Activated CD4-positive, alpha-beta T cell treated with anti-CD3 and anti-CD28 coated beads, Interleukin-2, amount 10 ng/mL, durations not matched to agents 24 days and 14 days (primary cell): ENCODE measurements around the gene PARVB. TPM values are rescaled to one million over a fixed set of nuclear protein-coding genes. Genes with fewer than 3 reads are reported as not detected.

Experiments
- DNase-seq: peaks from one replicate; pipeline ENCODE4 v3.0.0; 2022
- H3K27ac Mint-ChIP-seq: one replicate; pipeline ENCODE4 v1.8.0; 2022; ENCODE audit warnings: mild to moderate bottlenecking, mixed read lengths
- H3K27me3 Mint-ChIP-seq: one replicate; pipeline ENCODE4 v1.8.0; 2022; ENCODE audit warnings: mixed read lengths
- H3K36me3 Mint-ChIP-seq: one replicate; pipeline ENCODE4 v1.8.0; 2022; ENCODE audit warnings: low read depth, mild to moderate bottlenecking, mixed read lengths
- H3K4me1 Mint-ChIP-seq: one replicate; pipeline ENCODE4 v1.8.0; 2021; ENCODE audit warnings: mixed read lengths
- H3K4me3 Mint-ChIP-seq: one replicate; pipeline ENCODE4 v1.8.0; 2022; ENCODE audit warnings: mild to moderate bottlenecking, moderate library complexity, mixed read lengths
- H3K9me3 Mint-ChIP-seq: one replicate; pipeline ENCODE4 v1.8.0; 2021; ENCODE audit warnings: mixed read lengths
- intact Hi-C: fragments of 100-400 bp; cut with micrococcal nuclease; formaldehyde crosslinking; loops from one replicate; pipeline ENCODE4 v1.15.1; 2023
- total RNA-seq: library from RNA; stranded (reverse); gene quantifications from 2 replicates; pipeline ENCODE4 v1.2.3, GENCODE V29; 2022

Gene PARVB
- total RNA-seq, 1 donor from 2014 or later: 112 TPM

DNA sequence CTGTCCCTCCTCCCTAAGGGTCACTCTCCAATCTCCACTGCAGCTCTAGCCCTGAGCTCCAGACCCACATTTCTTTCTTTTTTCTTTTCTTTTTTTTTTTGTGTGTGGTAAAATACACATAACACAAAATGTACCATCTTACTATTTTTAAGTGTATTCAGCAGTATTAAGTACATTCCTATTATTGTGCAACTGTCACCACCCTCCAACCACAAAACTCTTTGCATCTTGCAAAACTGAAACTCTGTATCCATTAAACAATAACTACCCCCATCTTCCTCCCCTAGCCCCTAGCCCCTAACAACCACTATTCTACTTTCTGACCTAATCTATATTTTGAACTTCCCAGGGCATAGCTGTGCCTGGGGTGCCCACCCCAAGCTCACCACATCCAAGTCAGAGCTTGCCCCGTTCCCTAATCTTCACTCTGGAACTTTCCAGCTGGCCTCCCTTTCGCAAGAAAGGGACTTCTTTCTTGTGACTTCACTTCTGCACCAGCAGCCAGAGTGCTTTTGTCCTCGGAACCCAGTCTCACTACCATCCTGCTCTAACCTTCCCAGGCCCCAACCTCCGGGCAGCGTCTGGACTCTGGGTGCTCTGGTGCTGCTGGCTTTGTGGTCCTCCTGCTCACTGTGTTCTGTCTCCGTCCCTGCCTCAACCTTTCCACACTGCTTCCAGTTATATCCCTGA is 187.3 kb downstream of the PARVB start:
- intact Hi-C loops: no loop called here
- DNase-seq: no peak
- no peak overlapping the region for H3K4me3 Mint-ChIP-seq
- H3K4me1 Mint-ChIP-seq: peaks cover 3% of the 10 kb centered on the region
- no peak overlapping the region for H3K27ac Mint-ChIP-seq
- H3K9me3 Mint-ChIP-seq: no peaks in the 10 kb centered on the region
- H3K27me3 Mint-ChIP-seq: no peaks in the 10 kb centered on the region
- peaks cover 7% of the 10 kb centered on the region for H3K36me3 Mint-ChIP-seq

DNA sequence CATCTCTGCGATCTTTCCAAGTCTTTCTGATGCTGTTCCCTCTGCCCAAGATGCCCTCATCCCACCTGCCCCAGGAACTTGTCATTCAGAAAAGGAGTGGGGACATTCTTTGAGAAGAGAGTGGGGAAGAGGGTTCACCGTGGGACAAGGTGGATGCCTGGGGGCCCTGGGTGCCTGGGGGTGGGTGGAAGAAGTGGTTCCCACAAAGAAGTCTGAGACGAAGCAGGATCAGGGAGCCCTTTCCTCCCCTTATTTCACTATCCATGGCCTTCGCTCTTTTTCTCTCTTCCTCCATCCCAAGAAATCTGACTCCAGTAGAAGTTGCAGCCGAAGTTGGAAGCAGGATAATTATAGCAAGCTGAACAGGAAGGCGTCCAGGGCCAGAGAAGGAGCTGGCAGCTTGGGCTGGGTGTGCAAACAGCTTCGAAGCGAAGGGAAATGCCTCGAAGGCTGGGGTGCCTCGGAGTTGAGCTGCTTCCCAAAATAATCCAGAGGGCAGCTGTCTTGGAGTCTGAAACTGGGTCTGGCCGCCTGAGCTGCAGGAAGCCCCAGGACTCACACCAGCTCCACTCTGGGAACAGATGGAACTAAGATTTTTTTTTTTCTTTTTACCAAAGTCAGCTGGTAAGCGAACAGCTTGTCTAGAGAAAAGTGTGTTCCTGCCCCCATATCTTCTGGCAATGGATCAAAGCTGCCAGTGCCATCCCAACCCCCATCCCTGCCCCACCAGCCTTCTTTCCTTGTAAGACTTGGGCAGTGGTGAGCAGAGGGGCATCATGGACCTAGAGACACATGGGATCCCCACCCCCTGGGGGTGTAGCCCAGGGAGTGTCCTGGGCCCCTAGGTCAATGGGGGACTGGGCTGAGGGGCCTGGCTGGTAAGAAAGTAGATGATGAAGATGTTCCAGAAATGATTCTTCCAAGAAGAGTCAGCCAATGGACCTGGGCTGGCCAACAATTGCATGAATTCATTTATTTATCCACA is 188.1 kb downstream of the PARVB start:
- no peaks in the 10 kb centered on the region for H3K27me3 Mint-ChIP-seq
- intact Hi-C loops: no loop called here
- no peak overlapping the region for H3K27ac Mint-ChIP-seq
- H3K9me3 Mint-ChIP-seq: no peaks in the 10 kb centered on the region
- no peak overlapping the region for H3K4me3 Mint-ChIP-seq
- no peak for DNase-seq
- peaks cover 7% of the 10 kb centered on the region for H3K36me3 Mint-ChIP-seq
- peaks cover 3% of the 10 kb centered on the region for H3K4me1 Mint-ChIP-seq

- no peak for DNase-seq
- no peak overlapping the region for H3K4me3 Mint-ChIP-seq
- H3K9me3 Mint-ChIP-seq: no peaks in the 10 kb centered on the region
- no peaks in the 10 kb centered on the region for H3K27me3 Mint-ChIP-seq
- H3K4me1 Mint-ChIP-seq: peaks cover 3% of the 10 kb centered on the region
- intact Hi-C loops: no loop called here
- H3K27ac Mint-ChIP-seq: no peak overlapping the region
- peaks cover 7% of the 10 kb centered on the region for H3K36me3 Mint-ChIP-seq
Measured at GRCh38 chr22:44212936-44213335, 188.8 kb downstream of the PARVB start.

DNA sequence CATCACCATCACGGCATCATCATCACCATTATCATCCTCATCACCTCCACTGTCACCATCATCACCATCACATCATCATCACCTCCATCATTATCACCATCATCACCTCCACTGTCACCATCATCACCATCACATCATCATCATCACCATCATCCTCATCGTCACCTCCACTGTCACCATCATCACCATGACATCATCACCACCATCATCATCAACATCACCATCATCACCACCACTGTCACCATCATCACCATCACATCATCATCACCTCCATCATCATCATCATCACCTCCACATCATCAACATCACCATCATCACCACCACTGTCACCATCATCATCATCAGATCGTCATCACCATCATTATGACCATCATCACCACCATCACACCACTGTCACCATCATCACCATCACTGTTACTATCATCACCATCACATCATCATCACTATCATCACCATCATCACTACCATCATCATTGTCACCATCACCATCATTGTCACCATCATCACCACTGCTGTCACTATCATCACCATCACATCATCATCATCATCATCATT is 189.5 kb downstream of the PARVB start:
- H3K4me1 Mint-ChIP-seq: peaks cover 3% of the 10 kb centered on the region
- H3K4me3 Mint-ChIP-seq: no peak overlapping the region
- no peaks in the 10 kb centered on the region for H3K27me3 Mint-ChIP-seq
- peaks cover 7% of the 10 kb centered on the region for H3K36me3 Mint-ChIP-seq
- H3K27ac Mint-ChIP-seq: no peak overlapping the region
- no peaks in the 10 kb centered on the region for H3K9me3 Mint-ChIP-seq
- intact Hi-C loops: no loop called here
- no peak for DNase-seq

- Mint-ChIP-seq H3K27me3 (no peaks in the 10 kb centered on the region), H3K4me1 (peaks cover 3% of the 10 kb centered on the region), H3K36me3 (peaks cover 3% of the 10 kb centered on the region), H3K9me3 (no peaks in the 10 kb centered on the region), H3K27ac (no peak overlapping the region), H3K4me3 (no peak overlapping the region)
- intact Hi-C loops: no loop called here
- no peak for DNase-seq
Measured at GRCh38 chr22:44214187-44214586, 190.1 kb downstream of the PARVB start.

GRCh38 chr22:44214764-44215163 is 190.7 kb downstream of the PARVB start:
- Mint-ChIP-seq H3K36me3 (no peaks in the 10 kb centered on the region), H3K9me3 (no peaks in the 10 kb centered on the region), H3K4me3 (no peak overlapping the region), H3K27ac (no peak overlapping the region), H3K27me3 (no peaks in the 10 kb centered on the region), H3K4me1 (no peaks in the 10 kb centered on the region)
- intact Hi-C loops: no loop called here
- no peak for DNase-seq

- no peaks in the 10 kb centered on the region for H3K27me3 Mint-ChIP-seq
- no peak overlapping the region for H3K4me3 Mint-ChIP-seq
- H3K9me3 Mint-ChIP-seq: no peaks in the 10 kb centered on the region
- no peak for DNase-seq
- H3K4me1 Mint-ChIP-seq: no peaks in the 10 kb centered on the region
- intact Hi-C loops: no loop called here
- H3K36me3 Mint-ChIP-seq: no peaks in the 10 kb centered on the region
- H3K27ac Mint-ChIP-seq: no peak overlapping the region
Measured at GRCh38 chr22:44215287-44215686, 191.2 kb downstream of the PARVB start.

DNA sequence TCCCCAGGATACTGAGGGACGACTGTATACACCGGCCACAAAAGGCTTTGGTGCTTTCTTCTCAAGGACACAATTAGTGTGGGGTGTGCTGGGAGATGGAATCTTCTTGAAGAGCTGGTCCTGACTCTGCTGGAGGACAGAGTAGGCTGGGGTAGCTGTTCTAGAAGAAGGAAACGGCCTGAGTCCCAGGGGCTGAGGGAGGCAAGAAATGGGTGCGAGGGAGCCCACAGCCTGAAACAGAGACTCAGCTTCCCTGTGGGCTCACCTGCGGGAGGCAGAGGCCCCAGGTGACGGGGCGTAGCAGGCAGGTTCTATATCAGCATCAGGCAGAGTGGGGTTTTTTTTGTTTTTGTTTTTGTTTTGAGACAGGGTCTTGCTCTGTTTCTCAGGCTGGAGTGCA is 193.2 kb downstream of the PARVB start:
- Mint-ChIP-seq H3K36me3 (no peaks in the 10 kb centered on the region), H3K9me3 (no peaks in the 10 kb centered on the region), H3K4me1 (no peaks in the 10 kb centered on the region), H3K27ac (no peak overlapping the region), H3K4me3 (no peak overlapping the region), H3K27me3 (no peaks in the 10 kb centered on the region)
- intact Hi-C loops: no loop called here
- no peak for DNase-seq

- Mint-ChIP-seq H3K4me3 (no peak overlapping the region), H3K4me1 (no peaks in the 10 kb centered on the region), H3K9me3 (no peaks in the 10 kb centered on the region), H3K27me3 (peaks cover 1% of the 10 kb centered on the region), H3K27ac (no peak overlapping the region), H3K36me3 (no peaks in the 10 kb centered on the region)
- DNase-seq: no peak
- intact Hi-C loops: no loop called here
Measured at GRCh38 chr22:44218071-44218470, 194.0 kb downstream of the PARVB start.

GRCh38 chr22:44219101-44219870 is 195.2 kb downstream of the PARVB start:
- no peaks in the 10 kb centered on the region for H3K4me1 Mint-ChIP-seq
- H3K27me3 Mint-ChIP-seq: peaks cover 1% of the 10 kb centered on the region
- H3K4me3 Mint-ChIP-seq: no peak overlapping the region
- no peak overlapping the region for H3K27ac Mint-ChIP-seq
- no peak for DNase-seq
- no peaks in the 10 kb centered on the region for H3K9me3 Mint-ChIP-seq
- intact Hi-C loops: no loop called here
- H3K36me3 Mint-ChIP-seq: no peaks in the 10 kb centered on the region

- H3K27me3 Mint-ChIP-seq: peaks cover 2% of the 10 kb centered on the region
- no peaks in the 10 kb centered on the region for H3K4me1 Mint-ChIP-seq
- no peak for DNase-seq
- H3K9me3 Mint-ChIP-seq: no peaks in the 10 kb centered on the region
- no peak overlapping the region for H3K27ac Mint-ChIP-seq
- H3K4me3 Mint-ChIP-seq: no peak overlapping the region
- intact Hi-C loops: no loop called here
- no peaks in the 10 kb centered on the region for H3K36me3 Mint-ChIP-seq
Measured at GRCh38 chr22:44220727-44221680, 196.9 kb downstream of the PARVB start.

- H3K4me1 Mint-ChIP-seq: no peaks in the 10 kb centered on the region
- H3K27ac Mint-ChIP-seq: no peak overlapping the region
- H3K36me3 Mint-ChIP-seq: no peaks in the 10 kb centered on the region
- DNase-seq: no peak
- H3K27me3 Mint-ChIP-seq: peaks cover 5% of the 10 kb centered on the region
- H3K9me3 Mint-ChIP-seq: no peaks in the 10 kb centered on the region
- no peak overlapping the region for H3K4me3 Mint-ChIP-seq
- intact Hi-C loops: no loop called here
Measured at GRCh38 chr22:44221710-44222475, 197.8 kb downstream of the PARVB start.
